Lower leg skin (tissue), 4 donors: ENCODE data around the gene CTDSP2. TPM values are rescaled to one million over a fixed set of nuclear protein-coding genes. Genes with fewer than 3 reads are reported as not detected.

Source experiments
- DNase-seq, 2 donors: peaks; one replicate each; pipeline ENCODE4 v3.0.0-alpha.2; 2019; ENCODE audit warnings: low spot score in 2 of 2
- H3K4me3 ChIP-seq: fragments of 200-600 bp; sonication (generic); 2 replicates; pipeline ENCODE4 v1.5.1; 2017; ENCODE audit warnings: mild to moderate bottlenecking, low read depth; ENCODE audit not compliant: poor library complexity, severe bottlenecking
- POLR2A ChIP-seq, 2 donors: fragments of 450-650 bp; IDR thresholded peaks; one replicate each; pipeline ENCODE4 v1.6.1; 2016 to 2017; ENCODE audit warnings: antibody characterized with exemption in 2 of 2, mild to moderate bottlenecking in 1 of 2, moderate library complexity in 1 of 2
- WGBS, 2 donors: methylation state at CpG; one replicate each; pipeline ENCODE4 v1.1.5; 2018; 5-methylcytosine and 5-hydroxymethylcytosine counted together
- intact Hi-C: fragments of 100-400 bp; cut with DNase I; formaldehyde crosslinking; loops from one replicate; pipeline ENCODE4 v1.15.0; 2023; ENCODE audit warnings: low total_unique reads
- total RNA-seq, 4 donors: library from RNA; depleted of rRNA; stranded (reverse); fragments of >200 nt; gene quantifications; one replicate each; pipeline ENCODE4 v1.1.0, GENCODE V29; 2016
- TF ChIP-seq, protein P1 (sequence below), 3 donors: fragments of 450-650 bp; IDR thresholded peaks; one replicate each; pipeline ENCODE4 v1.5.1; 2016; ENCODE audit warnings: antibody characterized with exemption in 3 of 3, mild to moderate bottlenecking in 3 of 3, moderate library complexity in 2 of 3

The CTDSP2 gene
- total RNA-seq, 4 donors from 2014 or later: 129 to 174 (median 169) TPM

GRCh38 chr12:57796996-57797395 is 49.5 kb downstream of the CTDSP2 start:
- 89 to 93% methylated on average over 1 of the region's 1 CpG for WGBS, 2 donors
- TF ChIP-seq, protein P1, sequence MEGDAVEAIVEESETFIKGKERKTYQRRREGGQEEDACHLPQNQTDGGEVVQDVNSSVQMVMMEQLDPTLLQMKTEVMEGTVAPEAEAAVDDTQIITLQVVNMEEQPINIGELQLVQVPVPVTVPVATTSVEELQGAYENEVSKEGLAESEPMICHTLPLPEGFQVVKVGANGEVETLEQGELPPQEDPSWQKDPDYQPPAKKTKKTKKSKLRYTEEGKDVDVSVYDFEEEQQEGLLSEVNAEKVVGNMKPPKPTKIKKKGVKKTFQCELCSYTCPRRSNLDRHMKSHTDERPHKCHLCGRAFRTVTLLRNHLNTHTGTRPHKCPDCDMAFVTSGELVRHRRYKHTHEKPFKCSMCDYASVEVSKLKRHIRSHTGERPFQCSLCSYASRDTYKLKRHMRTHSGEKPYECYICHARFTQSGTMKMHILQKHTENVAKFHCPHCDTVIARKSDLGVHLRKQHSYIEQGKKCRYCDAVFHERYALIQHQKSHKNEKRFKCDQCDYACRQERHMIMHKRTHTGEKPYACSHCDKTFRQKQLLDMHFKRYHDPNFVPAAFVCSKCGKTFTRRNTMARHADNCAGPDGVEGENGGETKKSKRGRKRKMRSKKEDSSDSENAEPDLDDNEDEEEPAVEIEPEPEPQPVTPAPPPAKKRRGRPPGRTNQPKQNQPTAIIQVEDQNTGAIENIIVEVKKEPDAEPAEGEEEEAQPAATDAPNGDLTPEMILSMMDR (IDR thresholded peaks at IDR 0.05): no peak
- no peak for TF ChIP-seq POLR2A (IDR thresholded peaks at IDR 0.05)
- intact Hi-C loops: no loop called here
- no peak overlapping the region for H3K4me3 ChIP-seq
- no peak for DNase-seq

DNA sequence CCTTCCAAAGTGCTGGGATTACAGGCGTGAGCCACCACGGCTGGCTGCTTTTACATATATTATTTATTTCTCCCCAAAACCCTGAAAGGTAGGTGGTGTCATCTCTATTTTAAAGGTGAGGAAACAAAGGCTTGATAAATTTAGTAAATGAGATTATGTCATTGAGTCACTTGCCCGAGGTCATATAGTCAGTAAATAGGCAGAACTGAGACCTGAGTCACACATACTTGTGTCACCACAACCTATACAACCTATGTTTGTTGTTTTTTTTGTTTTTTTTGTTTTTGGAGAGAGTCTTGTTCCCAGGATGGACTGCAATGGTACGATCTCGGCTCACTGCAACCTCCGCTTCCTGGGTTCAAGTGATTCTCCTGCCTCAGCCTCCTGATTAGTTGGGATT is 51.2 kb downstream of the CTDSP2 start:
- 82 to 86% methylated on average over 6 of the region's 6 CpGs for WGBS, 2 donors
- no peak for DNase-seq
- H3K4me3 ChIP-seq: no peak overlapping the region
- TF ChIP-seq, protein P1 (IDR thresholded peaks at IDR 0.05): no peak
- intact Hi-C loops: no loop called here

GRCh38 chr12:57793920-57794319 is 52.6 kb downstream of the CTDSP2 start:
- intact Hi-C loops: no loop called here
- no peak for DNase-seq
- 16 to 31% methylated on average over 1 of the region's 1 CpG for WGBS, 2 donors
- TF ChIP-seq POLR2A (IDR thresholded peaks at IDR 0.05): no peak
- TF ChIP-seq, protein P1 (IDR thresholded peaks at IDR 0.05): no peak
- H3K4me3 ChIP-seq: no peak overlapping the region

GRCh38 chr12:57783861-57784260 is 62.7 kb downstream of the CTDSP2 start:
- intact Hi-C loops: no loop called here
- TF ChIP-seq POLR2A (IDR thresholded peaks at IDR 0.05): no peak
- TF ChIP-seq, protein P1 (IDR thresholded peaks at IDR 0.05): no peak
- no peak for DNase-seq
- WGBS, 2 donors: 89 to 91% methylated on average over 11 of the region's 11 CpGs
- no peak overlapping the region for H3K4me3 ChIP-seq

GRCh38 chr12:57783466-57783801 is 63.1 kb downstream of the CTDSP2 start:
- H3K4me3 ChIP-seq: peak overlapping the region; percentile 89
- DNase-seq: no peak
- no peak for TF ChIP-seq POLR2A (IDR thresholded peaks at IDR 0.05)
- TF ChIP-seq, protein P1 (IDR thresholded peaks at IDR 0.05): no peak
- intact Hi-C loops: no loop called here
- 77 to 82% methylated on average over 12 of the region's 12 CpGs for WGBS, 2 donors
